K562 (cell line): Measurements from ENCODE around the gene LXN. TPM values are rescaled to one million over a fixed set of nuclear protein-coding genes. Genes with fewer than 3 reads are reported as not detected.

ENCODE experiments used
- ARID1B ChIP-seq: fragments of 450-650 bp; IDR thresholded peaks from 2 replicates; pipeline ENCODE4 v1.6.1; 2016; ENCODE audit warnings: antibody characterized with exemption, mild to moderate bottlenecking, inconsistent platforms
- BRF1 ChIP-seq: IDR thresholded peaks from 3 replicates; pipeline ENCODE4 v1.6.1; 2011; ENCODE audit warnings: borderline replicate concordance, mild to moderate bottlenecking; ENCODE audit not compliant: insufficient read length; ENCODE audit errors: extremely low read depth
- KLF1 ChIP-seq: fragments of 450-650 bp; IDR thresholded peaks from 2 replicates; pipeline ENCODE4 v1.6.1; 2016; ENCODE audit warnings: missing genetic modification characterization, missing compliant biosample characterization
- MXI1 ChIP-seq: IDR thresholded peaks from 2 replicates; pipeline ENCODE4 v1.6.1; 2011; ENCODE audit warnings: low read depth, mild to moderate bottlenecking, improper control_type of control experiment, low read length
- NBN ChIP-seq: fragments of 450-650 bp; IDR thresholded peaks from 2 replicates; pipeline ENCODE4 v1.6.1; 2016; ENCODE audit warnings: low read depth, mild to moderate bottlenecking
- PML ChIP-seq: IDR thresholded peaks from 2 replicates; pipeline ENCODE4 v1.6.1; 2012; ENCODE audit warnings: low read length, inconsistent platforms
- PREB ChIP-seq: sonication (generic); formaldehyde crosslinking; IDR thresholded peaks from 2 replicates; pipeline ENCODE4 v1.8.1; 2023; ENCODE audit warnings: mild to moderate bottlenecking, missing genetic modification reagents
- SNRNP70 ChIP-seq: fragments of 200-400 bp; formaldehyde crosslinking; optimal IDR thresholded peaks from 2 replicates; pipeline ENCODE3; 2017; ENCODE audit warnings: low read depth, low read length
- TCF7L2 ChIP-seq: fragments of 150-350 bp; IDR thresholded peaks from 2 replicates; pipeline ENCODE4 v1.6.1; 2016; ENCODE audit warnings: low read depth, mild to moderate bottlenecking, low read length, moderate library complexity
- TGIF2 ChIP-seq: sonication (generic); formaldehyde crosslinking; IDR thresholded peaks from 2 replicates; pipeline ENCODE4 v1.8.1; 2022; ENCODE audit warnings: mild to moderate bottlenecking, missing genetic modification reagents, moderate library complexity
- YBX1 ChIP-seq: fragments of 450-650 bp; IDR thresholded peaks from 2 replicates; pipeline ENCODE4 v1.7.1; 2016; ENCODE audit warnings: mild to moderate bottlenecking
- ZBTB9 ChIP-seq: fragments of 450-650 bp; formaldehyde crosslinking; IDR thresholded peaks from 2 replicates; pipeline ENCODE4 v1.4.0; 2020; ENCODE audit warnings: mild to moderate bottlenecking, moderate library complexity
- ZNF263 ChIP-seq: sonication (generic); formaldehyde crosslinking; IDR thresholded peaks from 2 replicates; pipeline ENCODE4 v1.8.0; 2022; ENCODE audit warnings: mild to moderate bottlenecking, missing genetic modification reagents, borderline replicate concordance
- ZNF444 ChIP-seq: fragments of 250-450 bp; sonication (Bioruptor Pico); IDR thresholded peaks from 2 replicates; pipeline ENCODE4 v1.4.0; 2020; ENCODE audit warnings: mild to moderate bottlenecking, moderate library complexity
- ZNF589 ChIP-seq: fragments of 200-800 bp; sonication (Bioruptor generic); IDR thresholded peaks from 2 replicates; pipeline ENCODE4 v1.6.1; 2016; ENCODE audit warnings: low read depth, missing genetic modification characterization, missing compliant biosample characterization
- polyA plus RNA-seq, 8 experiments: library from polyadenylated mRNA; depleted of rRNA in 4 of 8; stranded (reverse) in 5 of 8; unstranded in 3 of 8; fragments of >200 nt; fragmentation: Nextera tagmentation in 2 of 8; fragmentation: Illumina TruSeq in 1 of 8; extraction: Ambion mirVana in 2 of 8; extraction: Trizol in 1 of 8; gene quantifications; 2 replicates each; pipeline versions ENCODE4 v1.2.1 to v1.2.3, GENCODE V29; 2011 to 2014; ENCODE audit warnings: inconsistent platforms in 1 of 8, missing spikeins in 1 of 8
- total RNA-seq, 7 experiments: library from RNA; depleted of rRNA in 6 of 7; stranded (reverse); fragments of >200 nt in 6 of 7; fragmentation: Illumina TruSeq in 2 of 7; extraction: Trizol in 2 of 7; gene quantifications; 2 replicates each; pipeline versions ENCODE4 v1.2.1 to v1.2.3, GENCODE V29; 2011 to 2021; ENCODE audit warnings: low replicate concordance in 1 of 7
- TF ChIP-seq, protein P1 (sequence below): sonication (generic); formaldehyde crosslinking; IDR thresholded peaks from 2 replicates; pipeline ENCODE4 v1.8.0; 2023; ENCODE audit warnings: missing genetic modification reagents, mild to moderate bottlenecking, borderline replicate concordance
- TF ChIP-seq, protein P2 (sequence below): sonication (generic); formaldehyde crosslinking; IDR thresholded peaks from 2 replicates; pipeline ENCODE4 v1.8.1; 2023; ENCODE audit warnings: missing genetic modification reagents, mild to moderate bottlenecking, borderline replicate concordance

The LXN gene
- total and polyA plus RNA-seq, 9 of the 15 experiments (the other 6 are each of a cell fraction or from before 2014, with no cell fraction given) = 0.08 to 0.13 TPM; not detected in 7

GRCh38 chr3:158642005-158642404, 30.4 kb downstream of the LXN start (continued):
- TF ChIP-seq SNRNP70 (no peak), KLF1 (peak; percentile 72; the same call in 1 of the 2 replicates), TCF7L2 (no peak), PREB (CRISPR knock-in tag) (no peak), BRF1 (no peak), ZBTB9 (CRISPR knock-in tag) (0 out of 2 replicates have a peak, but pooled peaks have one; percentile 73), ZNF589 (CRISPR knock-in tag) (no peak), TGIF2 (CRISPR knock-in tag) (no peak), ARID1B (peak; percentile 89), YBX1 (no peak), ZNF263 (CRISPR knock-in tag) (no peak), MXI1 (no peak), NBN (no peak), ZNF444 (CRISPR knock-in tag) (no peak), PML (peak; percentile 72; the same call in 1 of the 2 replicates)
- TF ChIP-seq, protein P1, sequence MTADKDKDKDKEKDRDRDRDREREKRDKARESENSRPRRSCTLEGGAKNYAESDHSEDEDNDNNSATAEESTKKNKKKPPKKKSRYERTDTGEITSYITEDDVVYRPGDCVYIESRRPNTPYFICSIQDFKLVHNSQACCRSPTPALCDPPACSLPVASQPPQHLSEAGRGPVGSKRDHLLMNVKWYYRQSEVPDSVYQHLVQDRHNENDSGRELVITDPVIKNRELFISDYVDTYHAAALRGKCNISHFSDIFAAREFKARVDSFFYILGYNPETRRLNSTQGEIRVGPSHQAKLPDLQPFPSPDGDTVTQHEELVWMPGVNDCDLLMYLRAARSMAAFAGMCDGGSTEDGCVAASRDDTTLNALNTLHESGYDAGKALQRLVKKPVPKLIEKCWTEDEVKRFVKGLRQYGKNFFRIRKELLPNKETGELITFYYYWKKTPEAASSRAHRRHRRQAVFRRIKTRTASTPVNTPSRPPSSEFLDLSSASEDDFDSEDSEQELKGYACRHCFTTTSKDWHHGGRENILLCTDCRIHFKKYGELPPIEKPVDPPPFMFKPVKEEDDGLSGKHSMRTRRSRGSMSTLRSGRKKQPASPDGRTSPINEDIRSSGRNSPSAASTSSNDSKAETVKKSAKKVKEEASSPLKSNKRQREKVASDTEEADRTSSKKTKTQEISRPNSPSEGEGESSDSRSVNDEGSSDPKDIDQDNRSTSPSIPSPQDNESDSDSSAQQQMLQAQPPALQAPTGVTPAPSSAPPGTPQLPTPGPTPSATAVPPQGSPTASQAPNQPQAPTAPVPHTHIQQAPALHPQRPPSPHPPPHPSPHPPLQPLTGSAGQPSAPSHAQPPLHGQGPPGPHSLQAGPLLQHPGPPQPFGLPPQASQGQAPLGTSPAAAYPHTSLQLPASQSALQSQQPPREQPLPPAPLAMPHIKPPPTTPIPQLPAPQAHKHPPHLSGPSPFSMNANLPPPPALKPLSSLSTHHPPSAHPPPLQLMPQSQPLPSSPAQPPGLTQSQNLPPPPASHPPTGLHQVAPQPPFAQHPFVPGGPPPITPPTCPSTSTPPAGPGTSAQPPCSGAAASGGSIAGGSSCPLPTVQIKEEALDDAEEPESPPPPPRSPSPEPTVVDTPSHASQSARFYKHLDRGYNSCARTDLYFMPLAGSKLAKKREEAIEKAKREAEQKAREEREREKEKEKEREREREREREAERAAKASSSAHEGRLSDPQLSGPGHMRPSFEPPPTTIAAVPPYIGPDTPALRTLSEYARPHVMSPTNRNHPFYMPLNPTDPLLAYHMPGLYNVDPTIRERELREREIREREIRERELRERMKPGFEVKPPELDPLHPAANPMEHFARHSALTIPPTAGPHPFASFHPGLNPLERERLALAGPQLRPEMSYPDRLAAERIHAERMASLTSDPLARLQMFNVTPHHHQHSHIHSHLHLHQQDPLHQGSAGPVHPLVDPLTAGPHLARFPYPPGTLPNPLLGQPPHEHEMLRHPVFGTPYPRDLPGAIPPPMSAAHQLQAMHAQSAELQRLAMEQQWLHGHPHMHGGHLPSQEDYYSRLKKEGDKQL (CRISPR knock-in tag) = no peak
- TF ChIP-seq, protein P2, sequence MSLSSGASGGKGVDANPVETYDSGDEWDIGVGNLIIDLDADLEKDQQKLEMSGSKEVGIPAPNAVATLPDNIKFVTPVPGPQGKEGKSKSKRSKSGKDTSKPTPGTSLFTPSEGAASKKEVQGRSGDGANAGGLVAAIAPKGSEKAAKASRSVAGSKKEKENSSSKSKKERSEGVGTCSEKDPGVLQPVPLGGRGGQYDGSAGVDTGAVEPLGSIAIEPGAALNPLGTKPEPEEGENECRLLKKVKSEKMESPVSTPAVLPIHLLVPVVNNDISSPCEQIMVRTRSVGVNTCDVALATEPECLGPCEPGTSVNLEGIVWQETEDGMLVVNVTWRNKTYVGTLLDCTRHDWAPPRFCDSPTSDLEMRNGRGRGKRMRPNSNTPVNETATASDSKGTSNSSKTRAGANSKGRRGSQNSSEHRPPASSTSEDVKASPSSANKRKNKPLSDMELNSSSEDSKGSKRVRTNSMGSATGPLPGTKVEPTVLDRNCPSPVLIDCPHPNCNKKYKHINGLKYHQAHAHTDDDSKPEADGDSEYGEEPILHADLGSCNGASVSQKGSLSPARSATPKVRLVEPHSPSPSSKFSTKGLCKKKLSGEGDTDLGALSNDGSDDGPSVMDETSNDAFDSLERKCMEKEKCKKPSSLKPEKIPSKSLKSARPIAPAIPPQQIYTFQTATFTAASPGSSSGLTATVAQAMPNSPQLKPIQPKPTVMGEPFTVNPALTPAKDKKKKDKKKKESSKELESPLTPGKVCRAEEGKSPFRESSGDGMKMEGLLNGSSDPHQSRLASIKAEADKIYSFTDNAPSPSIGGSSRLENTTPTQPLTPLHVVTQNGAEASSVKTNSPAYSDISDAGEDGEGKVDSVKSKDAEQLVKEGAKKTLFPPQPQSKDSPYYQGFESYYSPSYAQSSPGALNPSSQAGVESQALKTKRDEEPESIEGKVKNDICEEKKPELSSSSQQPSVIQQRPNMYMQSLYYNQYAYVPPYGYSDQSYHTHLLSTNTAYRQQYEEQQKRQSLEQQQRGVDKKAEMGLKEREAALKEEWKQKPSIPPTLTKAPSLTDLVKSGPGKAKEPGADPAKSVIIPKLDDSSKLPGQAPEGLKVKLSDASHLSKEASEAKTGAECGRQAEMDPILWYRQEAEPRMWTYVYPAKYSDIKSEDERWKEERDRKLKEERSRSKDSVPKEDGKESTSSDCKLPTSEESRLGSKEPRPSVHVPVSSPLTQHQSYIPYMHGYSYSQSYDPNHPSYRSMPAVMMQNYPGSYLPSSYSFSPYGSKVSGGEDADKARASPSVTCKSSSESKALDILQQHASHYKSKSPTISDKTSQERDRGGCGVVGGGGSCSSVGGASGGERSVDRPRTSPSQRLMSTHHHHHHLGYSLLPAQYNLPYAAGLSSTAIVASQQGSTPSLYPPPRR (CRISPR knock-in tag) = no peak
